Vagina (tissue), 2 donors: Measurements from ENCODE around the gene PGLYRP2. TPM values are rescaled to one million over a fixed set of nuclear protein-coding genes. Genes with fewer than 3 reads are reported as not detected.

Source experiments
- DNase-seq, 2 donors: peaks; one replicate each; pipeline ENCODE4 v3.0.0-alpha.2; 2017; ENCODE audit errors: extremely low spot score in 2 of 2
- H3K27ac ChIP-seq: fragments of 200-600 bp; sonication (generic); one replicate; pipeline ENCODE4 v1.5.1; 2019
- H3K27me3 ChIP-seq: fragments of 200-600 bp; sonication (generic); one replicate; pipeline ENCODE4 v1.5.1; 2019
- H3K36me3 ChIP-seq, 2 donors: fragments of 200-600 bp; sonication (generic); one replicate each; pipeline ENCODE4 v1.5.1; 2017 to 2019
- H3K4me1 ChIP-seq: fragments of 200-600 bp; sonication (generic); one replicate; pipeline ENCODE4 v1.5.1; 2019
- H3K4me3 ChIP-seq, 2 donors: fragments of 200-600 bp; sonication (generic); 1 replicate in 1 of 2; 2 replicates in 1 of 2; pipeline ENCODE4 v1.5.1; 2016 to 2019
- H3K9me3 ChIP-seq: fragments of 200-600 bp; sonication (generic); one replicate; pipeline ENCODE4 v1.5.1; 2019
- POLR2A ChIP-seq, 2 donors: fragments of 450-650 bp; IDR thresholded peaks; one replicate each; pipeline ENCODE4 v1.6.1; 2017; ENCODE audit warnings: antibody characterized with exemption in 2 of 2, mild to moderate bottlenecking in 2 of 2, moderate library complexity in 2 of 2
- POLR2AphosphoS5 ChIP-seq, 2 donors: sonication (generic); formaldehyde crosslinking; IDR thresholded peaks; one replicate each; pipeline ENCODE4 v1.9.0; 2017; ENCODE audit warnings: antibody characterized with exemption in 2 of 2, mild to moderate bottlenecking in 2 of 2, low read depth in 1 of 2; ENCODE audit not compliant: insufficient read depth in 1 of 2
- intact Hi-C: fragments of 100-400 bp; cut with DNase I; formaldehyde crosslinking; loops from one replicate; pipeline ENCODE4 v1.15.1; 2023
- total RNA-seq: library from RNA; depleted of rRNA; stranded (reverse); fragments of >200 nt; gene quantifications from one replicate; pipeline ENCODE4 v1.2.3, GENCODE V29; 2016
- TF ChIP-seq, protein P1 (sequence below), 3 experiments: fragments of 450-650 bp in 2 of 3; fragments of 200-600 bp in 1 of 3; sonication (generic) in 1 of 3; IDR thresholded peaks; one replicate each; pipeline ENCODE4 v1.5.1; 2017 to 2019; ENCODE audit warnings: antibody characterized with exemption in 3 of 3, mild to moderate bottlenecking in 2 of 3, moderate library complexity in 2 of 3

Gene PGLYRP2
- total RNA-seq, 1 donor from 2014 or later, result not detected

DNA sequence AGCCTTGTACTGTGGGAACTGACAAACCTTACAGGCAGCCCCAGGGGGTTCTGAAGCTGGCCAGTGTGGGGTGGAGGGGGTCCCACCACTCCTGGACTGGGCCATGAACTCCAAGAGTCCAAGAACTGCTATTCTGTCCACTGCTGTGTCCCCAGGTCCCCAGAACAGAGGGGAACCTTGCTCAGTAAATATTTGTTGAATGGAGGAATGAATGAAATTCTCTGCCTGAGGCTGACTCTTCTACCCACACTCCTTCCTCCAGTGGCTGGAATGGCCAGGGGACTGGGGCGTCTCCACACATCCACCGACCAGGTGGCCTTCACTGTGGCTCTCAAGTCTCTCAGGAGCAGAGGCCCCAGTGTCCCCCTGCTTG lies 41.2 kb downstream of the PGLYRP2 start:
- intact Hi-C loops, result loop anchor here (5.0 to 10.0 kb wide), 2 partner anchors 61 to 173 kb away; partner anchors contain the start of gene AKAP8
- no peak overlapping the region for H3K4me3 ChIP-seq
- H3K4me1 ChIP-seq, result peaks cover 25% of the 10 kb centered on the region
- DNase-seq, result no peak
- H3K36me3 ChIP-seq, result no peaks in the 10 kb centered on the region
- no peaks in the 10 kb centered on the region for H3K9me3 ChIP-seq
- peak overlapping the region; percentile 68 for H3K27ac ChIP-seq
- H3K27me3 ChIP-seq, result no peaks in the 10 kb centered on the region
- TF ChIP-seq POLR2AphosphoS5 (IDR thresholded peaks at IDR 0.05; ENCODE audit: insufficient read depth in 1 of 2, low read depth in 1 of 2), result no peak
- TF ChIP-seq, protein P1, sequence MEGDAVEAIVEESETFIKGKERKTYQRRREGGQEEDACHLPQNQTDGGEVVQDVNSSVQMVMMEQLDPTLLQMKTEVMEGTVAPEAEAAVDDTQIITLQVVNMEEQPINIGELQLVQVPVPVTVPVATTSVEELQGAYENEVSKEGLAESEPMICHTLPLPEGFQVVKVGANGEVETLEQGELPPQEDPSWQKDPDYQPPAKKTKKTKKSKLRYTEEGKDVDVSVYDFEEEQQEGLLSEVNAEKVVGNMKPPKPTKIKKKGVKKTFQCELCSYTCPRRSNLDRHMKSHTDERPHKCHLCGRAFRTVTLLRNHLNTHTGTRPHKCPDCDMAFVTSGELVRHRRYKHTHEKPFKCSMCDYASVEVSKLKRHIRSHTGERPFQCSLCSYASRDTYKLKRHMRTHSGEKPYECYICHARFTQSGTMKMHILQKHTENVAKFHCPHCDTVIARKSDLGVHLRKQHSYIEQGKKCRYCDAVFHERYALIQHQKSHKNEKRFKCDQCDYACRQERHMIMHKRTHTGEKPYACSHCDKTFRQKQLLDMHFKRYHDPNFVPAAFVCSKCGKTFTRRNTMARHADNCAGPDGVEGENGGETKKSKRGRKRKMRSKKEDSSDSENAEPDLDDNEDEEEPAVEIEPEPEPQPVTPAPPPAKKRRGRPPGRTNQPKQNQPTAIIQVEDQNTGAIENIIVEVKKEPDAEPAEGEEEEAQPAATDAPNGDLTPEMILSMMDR (IDR thresholded peaks at IDR 0.05), result no peak

DNA sequence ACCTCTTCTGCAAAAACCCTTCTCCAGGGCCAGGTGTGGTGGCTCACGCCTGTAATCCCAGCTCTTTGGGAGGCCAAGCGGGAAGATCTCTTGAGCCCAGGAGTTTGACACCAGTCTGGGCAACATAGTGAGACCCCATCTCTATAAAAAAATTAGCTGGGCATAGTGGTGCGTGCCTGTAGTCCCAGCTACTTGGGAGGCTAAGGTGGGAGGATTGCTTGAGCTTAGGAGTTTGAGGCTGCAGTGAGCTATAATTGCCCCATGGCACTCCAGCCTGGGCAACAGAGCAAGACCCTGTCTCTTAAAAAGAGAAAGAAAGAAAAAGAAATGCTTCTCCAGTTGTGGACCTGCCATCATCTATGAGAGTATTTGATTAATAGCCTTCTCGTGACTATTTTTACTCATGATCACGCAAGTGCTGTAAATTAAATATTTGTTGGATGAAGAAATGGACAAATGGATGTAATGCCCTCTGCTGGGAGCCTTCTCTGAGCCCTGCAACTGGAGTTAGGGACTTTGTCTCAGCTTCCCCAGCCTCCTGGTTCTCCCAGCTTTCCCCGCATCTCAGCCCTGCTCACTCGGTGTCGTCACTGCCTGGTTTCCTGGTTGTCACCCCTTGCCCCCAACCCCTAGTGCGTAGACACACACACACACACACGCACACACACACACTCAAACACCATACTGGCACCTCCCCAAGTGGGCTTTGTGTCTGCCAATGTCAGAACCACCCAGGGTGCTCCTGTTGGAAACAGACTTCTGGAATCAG lies 41.8 kb downstream of the PGLYRP2 start:
- H3K27ac ChIP-seq, result peak overlapping the region; percentile 68

DNA sequence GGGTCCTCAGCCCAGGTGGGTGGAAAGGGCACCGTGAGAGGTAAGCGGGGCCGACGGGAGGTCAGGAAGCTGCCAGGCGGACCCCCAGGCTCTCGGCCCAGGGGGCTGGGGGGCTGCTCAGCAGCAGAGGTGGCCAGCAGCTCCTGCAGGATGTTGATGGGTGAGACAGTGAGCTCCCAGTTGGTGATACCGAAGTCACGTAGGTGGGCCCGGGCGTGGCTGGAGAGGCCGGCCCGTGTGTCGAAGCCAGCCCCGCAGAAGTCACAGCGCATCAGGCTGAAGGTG lies 42.5 kb downstream of the PGLYRP2 start:
- no peak for DNase-seq

More for the DNA sequence above, 41.8 kb downstream of the PGLYRP2 start:
- Histone ChIP-seq H3K4me1 (peaks cover 28% of the 10 kb centered on the region), H3K9me3 (no peaks in the 10 kb centered on the region), H3K27me3 (no peaks in the 10 kb centered on the region), H3K36me3 (no peaks in the 10 kb centered on the region), H3K4me3 (no peak overlapping the region)
- no peak for DNase-seq
- no peak for TF ChIP-seq POLR2A (IDR thresholded peaks at IDR 0.05)
- TF ChIP-seq POLR2AphosphoS5 (IDR thresholded peaks at IDR 0.05; ENCODE audit: insufficient read depth in 1 of 2, low read depth in 1 of 2), result peak; percentile 18 to 31
- TF ChIP-seq, protein P1 (IDR thresholded peaks at IDR 0.05), result peak in 1 of 3 experiments; percentile 16
- intact Hi-C loops, result loop anchor here (5.0 to 10.0 kb wide), 2 partner anchors 60 to 173 kb away; partner anchors contain the start of gene AKAP8

DNA sequence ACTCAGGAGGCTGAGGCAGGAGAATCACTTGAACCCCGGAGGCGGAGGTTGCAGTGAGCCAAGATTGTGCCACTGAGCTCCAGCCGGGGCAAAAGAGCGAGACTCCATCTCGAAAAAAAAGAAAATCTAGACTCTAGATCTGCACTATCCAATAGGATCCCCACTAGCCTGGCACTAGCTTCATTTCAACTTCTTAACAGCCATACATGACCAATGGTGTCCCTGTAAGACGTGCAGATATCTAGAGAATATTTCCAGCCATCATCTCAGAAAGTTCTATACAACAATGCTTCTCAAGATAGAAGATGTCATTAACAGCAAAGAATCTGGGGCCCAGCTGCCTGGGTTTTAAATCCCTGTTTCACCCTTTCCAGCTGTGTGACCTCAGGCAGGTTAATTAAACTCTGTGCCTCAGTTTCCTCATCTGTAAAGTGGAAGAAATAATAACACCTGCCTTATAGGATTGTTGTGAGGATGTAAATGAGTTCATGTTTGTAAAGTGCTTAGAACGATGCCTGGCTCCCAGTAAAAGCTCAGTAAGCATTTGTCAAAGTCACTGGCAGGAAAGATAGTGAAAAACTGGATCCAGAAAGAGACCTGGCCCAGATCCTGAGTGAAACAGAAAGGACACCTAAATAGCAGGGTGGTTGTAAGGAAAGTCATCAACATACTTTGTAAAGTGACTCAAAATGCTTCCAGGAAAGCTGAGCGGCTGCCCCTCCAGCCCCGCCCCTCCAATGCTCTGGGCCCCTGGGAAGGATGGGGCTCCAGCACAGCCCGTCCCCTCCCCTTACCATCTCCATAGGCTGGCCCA lies 43.1 kb downstream of the PGLYRP2 start:
- no peaks in the 10 kb centered on the region for H3K36me3 ChIP-seq
- intact Hi-C loops, result loop anchor here (5.0 to 10.0 kb wide), 2 partner anchors 59 to 171 kb away; partner anchors contain the start of gene AKAP8
- no peak overlapping the region for H3K4me3 ChIP-seq
- no peak for DNase-seq
- no peaks in the 10 kb centered on the region for H3K9me3 ChIP-seq
- H3K27me3 ChIP-seq, result no peaks in the 10 kb centered on the region
- peaks cover 36% of the 10 kb centered on the region for H3K4me1 ChIP-seq
- peak overlapping the region; percentile 68 for H3K27ac ChIP-seq
- TF ChIP-seq POLR2AphosphoS5 (IDR thresholded peaks at IDR 0.05; ENCODE audit: insufficient read depth in 1 of 2, low read depth in 1 of 2) (no peak), POLR2A (IDR thresholded peaks at IDR 0.05) (no peak)
- TF ChIP-seq, protein P1 (IDR thresholded peaks at IDR 0.05), result no peak

More for the DNA sequence above, 42.5 kb downstream of the PGLYRP2 start:
- Histone ChIP-seq H3K27ac (peak overlapping the region; percentile 68), H3K4me1 (peaks cover 30% of the 10 kb centered on the region), H3K9me3 (no peaks in the 10 kb centered on the region), H3K4me3 (no peak overlapping the region), H3K27me3 (no peaks in the 10 kb centered on the region), H3K36me3 (no peaks in the 10 kb centered on the region)
- TF ChIP-seq POLR2AphosphoS5 (IDR thresholded peaks at IDR 0.05; ENCODE audit: insufficient read depth in 1 of 2, low read depth in 1 of 2), result no peak
- TF ChIP-seq, protein P1 (IDR thresholded peaks at IDR 0.05), result no peak
- no peak for TF ChIP-seq POLR2A (IDR thresholded peaks at IDR 0.05)
- intact Hi-C loops, result loop anchor here (5.0 to 10.0 kb wide), 2 partner anchors 59 to 172 kb away; partner anchors contain the start of gene AKAP8
